ENCODE measurements around the gene IP6K3. TPM values are rescaled to one million over a fixed set of nuclear protein-coding genes. Genes with fewer than 3 reads are reported as not detected.

The IP6K3 gene
- total RNA-seq, 4 donors from 2014 or later = 0.51 to 0.83 TPM; not detected in 2

DNA sequence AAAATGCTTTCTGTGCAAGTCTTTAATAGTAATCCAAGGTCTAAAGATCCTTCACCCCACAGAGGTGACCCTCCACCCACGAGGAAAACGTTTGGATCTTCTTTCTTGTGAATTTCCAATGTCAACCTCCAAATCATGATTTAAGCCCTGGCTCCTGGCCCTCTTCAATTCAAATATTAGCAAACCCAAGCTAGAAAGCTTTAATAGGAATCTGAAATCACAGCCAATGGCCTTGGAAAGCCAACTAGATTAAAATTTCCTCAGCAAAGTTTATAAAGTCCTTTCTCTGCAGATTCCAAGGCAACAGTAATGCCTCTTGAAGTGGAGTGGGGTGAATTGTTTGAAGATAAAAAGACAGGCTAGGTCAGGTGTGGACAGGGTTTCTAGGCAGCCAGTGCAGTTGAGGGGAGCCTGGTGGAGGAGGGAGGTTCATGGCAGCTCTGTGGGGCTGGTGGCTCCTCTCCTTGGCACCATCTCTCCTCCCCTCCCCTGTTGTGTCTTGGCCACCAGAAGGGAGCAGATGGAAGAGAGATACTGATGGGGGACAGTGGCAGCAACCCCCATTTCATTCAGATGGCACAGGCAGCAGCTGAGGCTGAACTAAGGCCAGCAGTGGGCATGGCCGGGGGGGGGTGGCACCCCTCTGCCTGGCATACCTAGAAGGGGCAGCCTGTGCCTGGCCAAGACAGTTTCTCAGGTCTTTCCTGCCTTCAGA is 23.2 kb downstream of the IP6K3 start:
- WGBS = 48% methylated on average over 3 of the region's 3 CpGs
- Histone ChIP-seq H3K4me1 (no peaks in the 10 kb centered on the region), H3K36me3 (no peaks in the 10 kb centered on the region), H3K27ac (no peak overlapping the region), H3K27me3 (peaks cover 13% of the 10 kb centered on the region), H3K9me3 (no peaks in the 10 kb centered on the region), H3K4me3 (no peak overlapping the region)
- no peak for DNase-seq (ENCODE audit: low spot score in 2 of 2)
- TF ChIP-seq EP300 (IDR thresholded peaks at IDR 0.05) (no peak), POLR2A (IDR thresholded peaks at IDR 0.05) (no peak), POLR2AphosphoS5 (IDR thresholded peaks at IDR 0.05) (no peak), CTCF (IDR thresholded peaks at IDR 0.05) (no peak)

DNA sequence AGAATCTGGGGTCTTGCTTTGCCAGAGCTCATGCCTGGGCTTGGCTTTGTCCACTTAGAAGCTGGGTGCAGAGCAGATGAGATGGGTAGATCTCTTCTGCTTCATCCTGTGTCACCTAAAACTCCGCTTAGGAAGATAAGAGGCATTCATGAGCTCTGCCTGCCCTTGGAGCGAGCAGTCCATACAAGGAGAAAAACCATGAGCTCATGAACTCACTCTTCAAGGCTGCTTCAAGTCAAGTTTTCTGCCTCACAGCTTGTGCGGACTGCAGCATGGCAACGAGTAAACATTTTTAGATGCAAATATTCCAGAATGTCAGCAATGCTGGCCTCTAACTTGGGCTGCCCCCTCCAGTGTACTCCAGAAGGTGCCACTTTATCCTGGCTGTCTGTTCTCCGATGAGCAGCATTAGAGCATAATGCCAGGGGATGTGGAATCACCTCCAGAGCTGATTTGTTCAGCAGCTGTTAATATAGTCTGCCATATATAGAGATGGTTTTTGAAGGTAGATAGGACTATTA is 24.5 kb downstream of the IP6K3 start:
- Histone ChIP-seq H3K4me3 (no peak overlapping the region), H3K27me3 (peaks cover 13% of the 10 kb centered on the region), H3K27ac (no peak overlapping the region), H3K9me3 (no peaks in the 10 kb centered on the region), H3K4me1 (peaks cover 2% of the 10 kb centered on the region), H3K36me3 (no peaks in the 10 kb centered on the region)
- 87% methylated on average over 4 of the region's 5 CpGs for WGBS
- no peak for DNase-seq (ENCODE audit: low spot score in 2 of 2)
- no peak for TF ChIP-seq POLR2AphosphoS5 (IDR thresholded peaks at IDR 0.05)
- no peak for TF ChIP-seq POLR2A (IDR thresholded peaks at IDR 0.05)
- no peak for TF ChIP-seq CTCF (IDR thresholded peaks at IDR 0.05)
- TF ChIP-seq EP300 (IDR thresholded peaks at IDR 0.05) = no peak

DNA sequence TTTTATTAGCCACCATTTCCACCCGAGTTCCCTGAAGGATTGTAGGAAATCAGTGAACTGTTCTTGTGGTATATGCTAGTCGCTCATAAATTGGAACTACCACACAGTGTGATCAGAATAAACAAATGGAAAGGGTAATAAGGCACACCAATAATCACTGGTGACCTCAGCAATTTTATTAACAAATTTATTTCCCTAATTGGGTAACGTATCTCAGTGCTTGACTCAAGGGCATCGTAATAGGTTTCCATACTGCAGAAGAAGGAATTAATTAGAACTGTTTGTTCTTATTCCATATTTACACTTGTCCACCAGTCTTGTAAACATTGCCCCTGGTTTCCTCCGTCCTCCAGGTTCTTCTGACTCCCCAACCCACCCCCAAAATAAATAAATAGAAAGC is 25.2 kb downstream of the IP6K3 start:
- Histone ChIP-seq H3K27ac (no peak overlapping the region), H3K27me3 (peaks cover 9% of the 10 kb centered on the region), H3K36me3 (no peaks in the 10 kb centered on the region), H3K9me3 (no peaks in the 10 kb centered on the region), H3K4me1 (peaks cover 4% of the 10 kb centered on the region), H3K4me3 (no peak overlapping the region)
- no peak for DNase-seq (ENCODE audit: low spot score in 2 of 2)
- 66% methylated on average over 5 of the region's 5 CpGs for WGBS
- TF ChIP-seq POLR2A (IDR thresholded peaks at IDR 0.05) = no peak
- no peak for TF ChIP-seq POLR2AphosphoS5 (IDR thresholded peaks at IDR 0.05)
- TF ChIP-seq CTCF (IDR thresholded peaks at IDR 0.05) = no peak
- TF ChIP-seq EP300 (IDR thresholded peaks at IDR 0.05) = no peak

GRCh38 chr6:33720998-33721397 is 25.7 kb downstream of the IP6K3 start:
- DNase-seq (ENCODE audit: low spot score in 2 of 2) = no peak
- no peak overlapping the region for H3K4me3 ChIP-seq
- 68% methylated on average over 1 of the region's 1 CpG for WGBS
- H3K27me3 ChIP-seq = peaks cover 9% of the 10 kb centered on the region
- H3K4me1 ChIP-seq = peaks cover 4% of the 10 kb centered on the region
- H3K27ac ChIP-seq = no peak overlapping the region
- H3K36me3 ChIP-seq = no peaks in the 10 kb centered on the region
- no peaks in the 10 kb centered on the region for H3K9me3 ChIP-seq
- no peak for TF ChIP-seq EP300 (IDR thresholded peaks at IDR 0.05)
- no peak for TF ChIP-seq CTCF (IDR thresholded peaks at IDR 0.05)
- TF ChIP-seq POLR2AphosphoS5 (IDR thresholded peaks at IDR 0.05) = no peak
- TF ChIP-seq POLR2A (IDR thresholded peaks at IDR 0.05) = no peak

DNA sequence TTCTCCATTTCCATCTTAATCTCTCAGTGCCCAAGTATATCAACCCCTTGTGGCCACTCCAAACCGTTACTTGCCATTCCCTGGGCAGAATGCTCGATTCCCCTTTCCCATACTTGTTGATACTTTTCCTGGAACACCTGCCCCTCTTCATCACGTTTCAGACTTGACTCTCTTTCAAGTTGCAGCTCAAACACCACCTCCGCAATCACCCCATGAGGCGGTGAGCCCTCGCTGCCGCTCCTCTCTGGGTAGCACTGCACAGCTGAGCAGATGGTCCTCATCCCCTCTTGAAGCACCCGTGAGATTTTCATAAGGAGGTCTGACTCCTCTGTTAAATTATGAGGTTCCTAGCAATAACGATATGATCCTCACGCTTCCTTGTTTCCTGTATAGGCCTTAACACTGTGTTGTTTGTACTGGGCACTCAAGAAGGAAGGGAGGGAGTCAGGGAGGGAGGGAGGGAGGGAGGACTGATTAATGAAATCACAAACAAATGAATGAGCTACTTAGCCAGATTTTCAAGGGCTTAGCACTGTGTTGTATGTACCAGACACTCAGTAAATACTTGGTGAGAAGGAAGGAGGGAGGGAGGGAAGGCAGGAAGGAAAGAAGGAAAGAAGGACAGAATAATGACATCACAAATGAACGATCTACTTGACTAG is 27.2 kb downstream of the IP6K3 start:
- Histone ChIP-seq H3K27ac (no peak overlapping the region), H3K36me3 (no peaks in the 10 kb centered on the region), H3K4me3 (no peak overlapping the region), H3K27me3 (peaks cover 9% of the 10 kb centered on the region), H3K4me1 (peaks cover 4% of the 10 kb centered on the region), H3K9me3 (no peaks in the 10 kb centered on the region)
- DNase-seq (ENCODE audit: low spot score in 2 of 2) = no peak
- 82% methylated on average over 11 of the region's 11 CpGs for WGBS
- TF ChIP-seq CTCF (IDR thresholded peaks at IDR 0.05) (no peak), POLR2AphosphoS5 (IDR thresholded peaks at IDR 0.05) (no peak), EP300 (IDR thresholded peaks at IDR 0.05) (no peak), POLR2A (IDR thresholded peaks at IDR 0.05) (no peak)
